NCI-H524 (cell line): ENCODE data around the gene ESR1.

Experiments used
- DNase-seq, 2 experiments: peaks; one replicate each; lab custom pipeline; 2025; lab: John Stamatoyannopoulos, UW

ESR1 gene

DNA sequence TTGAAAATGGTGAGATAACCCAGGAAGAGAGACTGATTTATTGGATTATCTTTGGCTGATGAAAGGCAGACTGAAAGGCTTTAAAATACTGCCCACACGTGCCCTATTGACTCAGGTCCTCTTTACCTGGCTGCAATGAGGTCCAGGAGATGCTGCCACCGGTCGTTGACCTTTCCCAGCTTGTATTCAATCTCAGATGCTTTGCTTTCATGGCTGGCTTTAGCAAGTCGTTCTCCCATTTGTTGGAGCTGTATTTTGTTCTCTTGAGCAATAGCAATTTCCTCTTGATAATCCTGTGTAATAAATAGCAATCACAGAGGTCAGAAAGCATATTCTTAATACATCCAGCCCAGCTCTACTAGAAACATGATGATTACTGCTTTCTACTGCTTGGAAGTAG lies 368.8 kb downstream of the ESR1 start:
- DNase-seq: no peak
